Pons (tissue), 1 donor: ENCODE measurements around the gene RNF115.
A peak's percentile ranks its signal among the peaks of the same experiment; 100 is the strongest.

Source experiments
- DNase-seq: peaks from one replicate; pipeline ENCODE4 v3.0.0-alpha.2; 2016; ENCODE audit warnings: low spot score

Gene RNF115

GRCh38 chr1:145701306-145701862, 122.5 kb downstream of the RNF115 start:
- no peak for DNase-seq

- DNase-seq: no peak
Observed at GRCh38 chr1:145696630-145696960, 127.3 kb downstream of the RNF115 start.

GRCh38 chr1:145695821-145696629, 127.9 kb downstream of the RNF115 start:
- no peak for DNase-seq

- no peak for DNase-seq
Observed at GRCh38 chr1:145692785-145693443, 131.0 kb downstream of the RNF115 start.

- peak; percentile 35 for DNase-seq
Observed at GRCh38 chr1:145690587-145691558, 133.0 kb downstream of the RNF115 start.

- no peak for DNase-seq
Observed at GRCh38 chr1:145689922-145690321, 134.0 kb downstream of the RNF115 start.

- no peak for DNase-seq
Observed at GRCh38 chr1:145688924-145689323, 135.0 kb downstream of the RNF115 start.
